HEK293T (cell line): ENCODE measurements around the gene LPIN1.

Source experiments
- BHLHE40 ChIP-seq: fragments of 450-650 bp; IDR thresholded peaks from 2 replicates; pipeline ENCODE4 v1.6.1; 2016; ENCODE audit warnings: mild to moderate bottlenecking, moderate library complexity, borderline replicate concordance
- ELF4 ChIP-seq: fragments of 450-650 bp; IDR thresholded peaks from 2 replicates; pipeline ENCODE4 v1.6.1; 2017; ENCODE audit warnings: antibody characterized with exemption
- FOXA1 ChIP-seq: fragments of 450-650 bp; IDR thresholded peaks from 2 replicates; pipeline ENCODE4 v1.6.1; 2016; ENCODE audit warnings: mild to moderate bottlenecking
- FOXK2 ChIP-seq: fragments of 450-650 bp; IDR thresholded peaks from 2 replicates; pipeline ENCODE4 v1.6.1; 2016; ENCODE audit warnings: mild to moderate bottlenecking
- FOXM1 ChIP-seq: fragments of 450-650 bp; IDR thresholded peaks from 2 replicates; pipeline ENCODE4 v1.6.1; 2017; ENCODE audit warnings: mild to moderate bottlenecking, borderline replicate concordance
- NFRKB ChIP-seq: fragments of 450-650 bp; IDR thresholded peaks from 2 replicates; pipeline ENCODE4 v1.6.1; 2016; ENCODE audit warnings: mild to moderate bottlenecking, moderate library complexity
- SP1 ChIP-seq: fragments of 450-650 bp; IDR thresholded peaks from 2 replicates; pipeline ENCODE4 v1.6.1; 2017
- SUZ12 ChIP-seq: fragments of 450-650 bp; IDR thresholded peaks from 2 replicates; pipeline ENCODE4 v1.6.1; 2016; ENCODE audit warnings: mild to moderate bottlenecking
- ZNF384 ChIP-seq: fragments of 450-650 bp; IDR thresholded peaks from 2 replicates; pipeline ENCODE4 v1.6.1; 2016
- TF ChIP-seq, protein P1 (sequence below): fragments of 450-650 bp; IDR thresholded peaks from 2 replicates; pipeline ENCODE4 v1.6.1; 2016

DNA sequence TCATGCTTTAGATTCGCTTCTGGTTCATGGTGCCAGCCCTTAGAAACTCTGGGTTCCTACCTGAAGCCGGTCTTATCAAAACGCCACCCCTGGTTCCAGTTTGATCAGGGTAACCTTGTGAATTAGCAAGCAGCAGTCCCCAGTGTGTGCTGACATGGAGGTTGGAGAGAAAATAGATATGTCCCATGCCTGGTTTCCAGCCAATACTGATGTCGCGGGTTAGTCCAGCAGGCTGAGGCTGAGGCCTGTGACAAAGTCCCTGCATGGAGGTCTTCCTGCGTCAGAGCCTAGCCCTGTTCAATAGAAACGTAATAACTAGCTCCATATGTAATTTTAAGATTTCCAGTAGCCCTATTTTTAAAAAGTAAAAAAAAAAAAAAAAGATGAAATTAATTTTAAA is 28.2 kb downstream of the LPIN1 start:
- TF ChIP-seq FOXA1 (no peak), NFRKB (no peak), SP1 (no peak), ELF4 (no peak), BHLHE40 (no peak), SUZ12 (no peak), ZNF384 (no peak), FOXM1 (no peak), FOXK2 (no peak)
- TF ChIP-seq, protein P1, sequence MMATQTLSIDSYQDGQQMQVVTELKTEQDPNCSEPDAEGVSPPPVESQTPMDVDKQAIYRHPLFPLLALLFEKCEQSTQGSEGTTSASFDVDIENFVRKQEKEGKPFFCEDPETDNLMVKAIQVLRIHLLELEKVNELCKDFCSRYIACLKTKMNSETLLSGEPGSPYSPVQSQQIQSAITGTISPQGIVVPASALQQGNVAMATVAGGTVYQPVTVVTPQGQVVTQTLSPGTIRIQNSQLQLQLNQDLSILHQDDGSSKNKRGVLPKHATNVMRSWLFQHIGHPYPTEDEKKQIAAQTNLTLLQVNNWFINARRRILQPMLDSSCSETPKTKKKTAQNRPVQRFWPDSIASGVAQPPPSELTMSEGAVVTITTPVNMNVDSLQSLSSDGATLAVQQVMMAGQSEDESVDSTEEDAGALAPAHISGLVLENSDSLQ: no peak
